ENCODE measurements around the gene CD6. TPM values are rescaled to one million over a fixed set of nuclear protein-coding genes. Genes with fewer than 3 reads are reported as not detected.

The CD6 gene
- total and polyA plus RNA-seq, 7 donors = under 0.01 to 14.1 (median 0.98) TPM; not detected in 1

- intact Hi-C loops (cut with DNase I) = no loop called here
- H3K4me1 ChIP-seq = peaks cover 0 to 21% (median 18%) of the 10 kb centered on the region in 4 donors
- H3K36me3 ChIP-seq = peaks cover 9 to 22% (median 14%) of the 10 kb centered on the region in 4 donors
- DNase-seq = no peak
- TF ChIP-seq, protein P1, sequence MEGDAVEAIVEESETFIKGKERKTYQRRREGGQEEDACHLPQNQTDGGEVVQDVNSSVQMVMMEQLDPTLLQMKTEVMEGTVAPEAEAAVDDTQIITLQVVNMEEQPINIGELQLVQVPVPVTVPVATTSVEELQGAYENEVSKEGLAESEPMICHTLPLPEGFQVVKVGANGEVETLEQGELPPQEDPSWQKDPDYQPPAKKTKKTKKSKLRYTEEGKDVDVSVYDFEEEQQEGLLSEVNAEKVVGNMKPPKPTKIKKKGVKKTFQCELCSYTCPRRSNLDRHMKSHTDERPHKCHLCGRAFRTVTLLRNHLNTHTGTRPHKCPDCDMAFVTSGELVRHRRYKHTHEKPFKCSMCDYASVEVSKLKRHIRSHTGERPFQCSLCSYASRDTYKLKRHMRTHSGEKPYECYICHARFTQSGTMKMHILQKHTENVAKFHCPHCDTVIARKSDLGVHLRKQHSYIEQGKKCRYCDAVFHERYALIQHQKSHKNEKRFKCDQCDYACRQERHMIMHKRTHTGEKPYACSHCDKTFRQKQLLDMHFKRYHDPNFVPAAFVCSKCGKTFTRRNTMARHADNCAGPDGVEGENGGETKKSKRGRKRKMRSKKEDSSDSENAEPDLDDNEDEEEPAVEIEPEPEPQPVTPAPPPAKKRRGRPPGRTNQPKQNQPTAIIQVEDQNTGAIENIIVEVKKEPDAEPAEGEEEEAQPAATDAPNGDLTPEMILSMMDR (IDR thresholded peaks at IDR 0.05) = no peak
- TF ChIP-seq POLR2AphosphoS5 (IDR thresholded peaks at IDR 0.05) = no peak
- TF ChIP-seq EP300 (IDR thresholded peaks at IDR 0.05) = no peak
- TF ChIP-seq POLR2A (IDR thresholded peaks at IDR 0.05) = no peak
- no peak overlapping the region for H3K27ac ChIP-seq
- H3K9me3 ChIP-seq = no peaks in the 10 kb centered on the region
- WGBS, 2 donors = 92 to 96% methylated on average over 8 of the region's 8 CpGs
- peaks cover 10 to 22% (median 10%) of the 10 kb centered on the region in 3 donors for H3K27me3 ChIP-seq
- H3K4me3 ChIP-seq = no peak overlapping the region
Measured at GRCh38 chr11:60926500-60926899, 45.0 kb upstream of the CD6 start.

DNA sequence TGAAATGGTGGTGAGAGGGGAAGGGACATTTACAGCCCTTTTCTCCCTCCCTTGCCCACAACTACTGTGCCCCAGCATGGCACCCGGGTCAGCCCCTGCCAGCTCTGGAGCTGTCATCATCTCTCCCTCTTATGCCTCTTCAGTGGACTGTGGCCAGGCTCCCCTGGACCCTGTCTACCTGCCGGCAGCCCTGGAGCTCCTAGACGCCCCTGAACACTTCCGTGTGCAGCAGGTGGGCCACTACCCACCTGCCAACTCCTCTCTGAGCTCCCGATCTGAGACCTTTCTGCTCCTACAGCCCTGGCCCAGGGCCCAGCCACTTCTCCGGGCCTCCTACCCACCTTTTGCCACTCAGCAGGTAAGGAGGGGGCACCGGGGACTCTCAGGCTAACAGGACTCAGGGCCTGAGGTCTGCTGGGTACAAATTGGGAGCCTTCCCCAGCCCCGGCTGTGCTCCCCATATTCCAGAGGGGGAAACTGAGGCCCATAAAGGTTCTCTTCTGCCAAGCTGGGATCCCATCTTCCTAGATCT is 44.4 kb upstream of the CD6 start:
- WGBS, 2 donors = 90 to 92% methylated on average over 8 of the region's 8 CpGs
- Histone ChIP-seq H3K9me3 (no peaks in the 10 kb centered on the region), H3K4me3 (no peak overlapping the region), H3K27ac (no peak overlapping the region), H3K27me3 (peaks cover 10 to 22% (median 10%) of the 10 kb centered on the region in 3 donors), H3K4me1 (peaks cover 0 to 21% (median 18%) of the 10 kb centered on the region in 4 donors), H3K36me3 (peaks cover 3 to 15% (median 8%) of the 10 kb centered on the region in 4 donors)
- TF ChIP-seq POLR2A (IDR thresholded peaks at IDR 0.05) (no peak), POLR2AphosphoS5 (IDR thresholded peaks at IDR 0.05) (no peak), EP300 (IDR thresholded peaks at IDR 0.05) (no peak)
- TF ChIP-seq, protein P1 (IDR thresholded peaks at IDR 0.05) = no peak
- no peak for DNase-seq
- intact Hi-C loops (cut with DNase I) = no loop called here

GRCh38 chr11:60927600-60927999 is 43.9 kb upstream of the CD6 start:
- 87 to 90% methylated on average over 16 of the region's 16 CpGs for WGBS, 2 donors
- no peak for DNase-seq
- H3K4me3 ChIP-seq = no peak overlapping the region
- intact Hi-C loops (cut with DNase I) = no loop called here
- peaks cover 0 to 11% (median 3%) of the 10 kb centered on the region in 4 donors for H3K36me3 ChIP-seq
- peaks cover 0 to 21% (median 18%) of the 10 kb centered on the region in 4 donors for H3K4me1 ChIP-seq
- TF ChIP-seq, protein P1 (IDR thresholded peaks at IDR 0.05) = no peak
- TF ChIP-seq POLR2A (IDR thresholded peaks at IDR 0.05) (no peak), POLR2AphosphoS5 (IDR thresholded peaks at IDR 0.05) (no peak), EP300 (IDR thresholded peaks at IDR 0.05) (no peak)
- peaks cover 10 to 22% (median 10%) of the 10 kb centered on the region in 3 donors for H3K27me3 ChIP-seq
- no peaks in the 10 kb centered on the region for H3K9me3 ChIP-seq
- no peak overlapping the region for H3K27ac ChIP-seq

GRCh38 chr11:60928563-60929001 is 42.9 kb upstream of the CD6 start:
- TF ChIP-seq, protein P1 (IDR thresholded peaks at IDR 0.05) = no peak
- TF ChIP-seq POLR2A (IDR thresholded peaks at IDR 0.05) (no peak), EP300 (IDR thresholded peaks at IDR 0.05) (no peak), POLR2AphosphoS5 (IDR thresholded peaks at IDR 0.05) (no peak)
- H3K4me1 ChIP-seq = peaks cover 0 to 19% (median 17%) of the 10 kb centered on the region in 4 donors
- no peak for DNase-seq
- H3K9me3 ChIP-seq = no peaks in the 10 kb centered on the region
- H3K27ac ChIP-seq = no peak overlapping the region
- WGBS, 2 donors = 93 to 94% methylated on average over 20 of the region's 20 CpGs
- peaks cover 10 to 21% (median 10%) of the 10 kb centered on the region in 3 donors for H3K27me3 ChIP-seq
- intact Hi-C loops (cut with DNase I) = no loop called here
- peaks cover 0 to under 1% (median 0%) of the 10 kb centered on the region in 4 donors for H3K36me3 ChIP-seq
- no peak overlapping the region for H3K4me3 ChIP-seq
